Measurements from ENCODE around the gene MARCHF10.
"Not testable (repeated sequence)": the region's sequence is repeated elsewhere in the genome, so short reads cannot be mapped to it uniquely, and the experiment has no call there.

MARCHF10 gene

GRCh38 chr17:62785983-62786382 lies 22.1 kb downstream of the MARCHF10 start:
- not testable (repeated sequence) for DNase-seq

- DNase-seq = no peak
These were observed 25.3 kb downstream of the MARCHF10 start for GRCh38 chr17:62782730-62783270.

DNA sequence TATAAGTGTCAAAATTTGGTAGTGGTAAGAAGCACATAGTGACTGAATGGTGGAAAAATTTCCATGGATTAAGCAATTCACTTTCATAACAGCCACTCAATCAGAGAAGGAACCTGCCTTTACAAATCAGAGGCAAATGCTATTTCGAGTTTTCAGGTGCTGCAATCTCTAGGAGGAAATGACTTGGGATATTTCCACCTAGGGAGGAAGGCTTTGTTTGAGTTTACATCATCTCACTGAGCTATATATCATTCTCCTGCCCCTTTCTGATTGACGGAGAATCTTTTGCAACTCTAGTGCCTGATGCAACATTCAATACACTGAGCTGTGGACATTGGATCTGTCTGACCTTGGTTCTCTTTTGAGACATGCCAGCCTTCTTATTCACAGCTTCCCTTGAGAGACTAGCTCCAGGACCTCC lies 26.3 kb downstream of the MARCHF10 start:
- peak; percentile 71 for DNase-seq

DNA sequence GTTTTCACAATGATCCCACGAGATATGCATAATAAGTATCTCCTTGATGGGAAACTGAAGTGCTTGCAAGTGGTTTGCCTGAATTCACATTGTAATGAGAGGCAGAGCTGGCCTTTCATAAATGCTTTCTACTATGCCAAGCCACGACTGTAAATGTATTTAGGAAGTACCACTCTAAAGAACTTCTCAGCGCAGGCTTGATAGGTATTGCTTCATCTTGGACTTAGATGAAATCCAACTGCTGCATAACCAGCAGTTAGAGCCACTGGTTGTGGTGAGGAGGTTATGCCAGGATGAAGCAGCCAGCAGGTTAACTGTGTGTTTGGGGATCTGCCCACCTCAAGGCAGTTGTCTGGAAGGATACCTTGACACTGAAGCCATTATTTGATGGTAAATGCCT lies 26.8 kb downstream of the MARCHF10 start:
- DNase-seq = peak; percentile 61

GRCh38 chr17:62780951-62781350 lies 27.2 kb downstream of the MARCHF10 start:
- peak; percentile 76 for DNase-seq

DNA sequence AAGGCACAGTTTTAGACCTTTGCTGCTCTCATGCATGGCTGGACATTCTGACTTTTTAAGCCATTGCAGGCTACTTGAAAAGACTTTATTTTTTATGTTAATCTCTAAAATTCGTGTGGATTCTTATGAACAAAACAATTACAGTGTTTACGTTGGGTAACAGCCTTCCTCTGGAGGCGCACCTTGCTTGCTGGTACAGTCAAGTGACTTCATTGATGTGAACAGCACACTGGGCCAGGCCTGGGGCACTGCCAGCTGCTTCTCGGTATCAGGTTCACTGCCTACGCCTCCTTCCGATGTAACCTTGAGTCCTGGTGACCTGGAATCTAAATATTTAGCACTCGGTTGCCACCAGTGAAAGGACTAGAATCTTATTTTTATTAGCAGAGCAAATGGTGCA lies 27.8 kb downstream of the MARCHF10 start:
- DNase-seq = no peak

DNA sequence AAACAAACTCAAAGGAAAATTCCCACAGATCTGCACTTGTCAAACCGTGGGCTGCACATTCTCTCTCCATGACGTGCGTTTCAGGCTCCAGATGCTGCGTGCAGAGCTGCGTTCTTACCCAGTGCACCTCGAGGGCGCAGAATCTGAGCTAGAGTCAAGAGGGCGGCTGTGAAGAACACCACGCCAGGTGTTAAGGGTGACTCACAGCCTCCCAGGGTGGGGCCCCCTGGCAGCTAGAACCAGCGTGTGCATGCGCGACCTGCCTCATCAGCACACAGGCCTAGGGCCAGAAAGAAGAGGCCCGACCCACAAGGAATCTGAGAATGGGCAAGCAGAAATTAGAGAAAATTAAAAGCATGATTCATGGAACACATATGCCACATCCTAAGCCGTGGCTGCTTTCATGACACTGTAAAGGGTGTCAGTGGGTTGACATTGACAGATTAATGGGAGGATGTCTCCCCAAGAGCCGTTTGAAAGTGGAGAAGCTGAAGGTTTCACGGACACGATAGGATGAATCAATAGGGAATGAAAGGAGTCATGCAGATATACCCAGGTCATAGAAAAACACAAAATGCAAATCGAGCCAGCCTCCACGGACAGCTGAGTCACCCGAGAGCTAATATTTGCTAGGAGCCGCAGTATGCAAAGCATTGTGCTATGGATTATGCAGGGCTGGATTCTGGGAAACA lies 29.0 kb downstream of the MARCHF10 start:
- DNase-seq = peak; percentile 95

DNA sequence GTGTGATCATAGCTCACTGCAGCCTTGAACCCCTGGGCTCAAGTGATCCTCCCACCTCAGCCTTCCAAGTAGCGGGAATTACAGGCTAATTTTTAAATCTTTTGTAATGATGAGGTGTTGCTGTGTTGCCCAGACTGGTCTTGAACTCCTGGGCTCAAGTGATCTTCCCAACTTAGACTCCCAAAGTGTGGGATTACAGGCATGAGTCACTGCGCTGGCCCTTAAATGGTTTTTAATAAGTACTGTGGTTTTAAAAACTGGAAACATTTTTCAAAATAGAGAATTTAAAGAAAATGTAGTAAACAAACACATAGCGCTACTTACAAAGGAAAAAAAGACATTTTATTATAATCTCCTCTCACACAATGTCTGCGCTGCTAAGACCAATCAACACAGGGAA lies 32.2 kb downstream of the MARCHF10 start:
- DNase-seq = no peak

GRCh38 chr17:62774338-62774737 lies 33.8 kb downstream of the MARCHF10 start:
- no peak for DNase-seq

GRCh38 chr17:62767997-62768396 lies 40.1 kb downstream of the MARCHF10 start:
- no peak for DNase-seq

GRCh38 chr17:62765351-62765750 lies 42.8 kb downstream of the MARCHF10 start:
- no peak for DNase-seq

- DNase-seq = no peak
These were observed 44.1 kb downstream of the MARCHF10 start for GRCh38 chr17:62763891-62764600.

DNA sequence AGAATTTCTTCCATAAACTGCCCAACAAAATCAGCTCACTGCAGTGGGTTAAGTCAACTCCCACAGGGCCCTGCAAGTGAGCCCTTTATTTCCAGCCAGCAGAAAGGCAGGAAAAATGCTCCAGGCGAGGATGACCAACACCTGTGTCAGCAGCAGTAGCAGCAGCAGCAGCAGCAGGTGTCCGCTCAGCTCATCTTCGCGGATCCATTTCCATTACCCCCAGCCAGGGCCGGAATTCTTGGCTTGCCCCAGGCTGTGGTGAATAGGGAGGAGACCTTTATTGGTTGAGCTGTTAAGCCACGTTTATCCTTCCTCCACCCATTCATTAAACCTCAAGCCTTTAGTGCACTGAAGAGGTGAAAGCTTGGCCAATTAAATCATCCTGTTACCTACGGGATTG lies 46.2 kb downstream of the MARCHF10 start:
- DNase-seq = no peak

GRCh38 chr17:62760945-62761267 lies 47.2 kb downstream of the MARCHF10 start:
- DNase-seq = no peak

- DNase-seq = peak; percentile 55
These were observed 47.8 kb downstream of the MARCHF10 start for GRCh38 chr17:62760059-62760944.

DNA sequence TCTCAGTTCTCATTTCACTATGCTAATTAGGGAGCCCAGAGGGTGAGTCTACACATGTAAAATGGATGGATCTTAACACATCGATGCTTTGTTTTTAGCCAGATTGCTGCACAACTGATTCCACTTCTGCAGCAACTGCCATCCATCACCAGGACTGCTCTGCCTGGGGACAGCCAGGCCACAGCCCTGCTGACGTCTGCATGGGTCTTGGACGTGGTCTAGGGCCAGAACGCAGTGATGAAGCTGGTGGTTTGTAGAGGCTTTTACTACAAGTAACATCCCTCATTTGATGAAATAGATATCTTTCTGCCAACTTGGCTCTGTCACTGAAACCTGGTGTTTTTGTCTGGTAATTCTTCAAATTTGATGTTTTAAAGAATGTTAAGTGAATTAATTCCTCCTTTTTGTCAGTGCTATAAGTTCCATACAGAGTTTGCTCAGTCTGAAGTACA lies 50.6 kb downstream of the MARCHF10 start:
- DNase-seq = peak; percentile 50

DNA sequence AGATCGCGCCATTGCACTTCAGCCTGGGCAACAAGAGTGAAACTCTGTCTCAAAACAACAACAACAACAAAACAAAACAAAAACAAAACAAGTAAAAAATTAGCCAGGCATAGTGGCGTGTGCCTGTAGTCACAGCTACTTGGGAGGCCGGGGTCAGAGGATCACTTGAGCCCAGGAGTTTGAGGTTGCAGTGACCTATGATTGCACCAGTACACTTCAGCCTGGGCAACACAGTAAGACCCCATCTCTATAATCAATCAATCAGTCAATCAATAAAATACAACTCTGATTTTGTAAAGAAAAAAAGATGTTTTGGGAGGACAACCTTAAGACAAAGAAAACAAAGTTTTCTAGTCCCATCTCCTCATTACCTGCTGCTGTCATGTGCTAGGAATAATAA lies 51.9 kb downstream of the MARCHF10 start:
- DNase-seq = no peak

DNA sequence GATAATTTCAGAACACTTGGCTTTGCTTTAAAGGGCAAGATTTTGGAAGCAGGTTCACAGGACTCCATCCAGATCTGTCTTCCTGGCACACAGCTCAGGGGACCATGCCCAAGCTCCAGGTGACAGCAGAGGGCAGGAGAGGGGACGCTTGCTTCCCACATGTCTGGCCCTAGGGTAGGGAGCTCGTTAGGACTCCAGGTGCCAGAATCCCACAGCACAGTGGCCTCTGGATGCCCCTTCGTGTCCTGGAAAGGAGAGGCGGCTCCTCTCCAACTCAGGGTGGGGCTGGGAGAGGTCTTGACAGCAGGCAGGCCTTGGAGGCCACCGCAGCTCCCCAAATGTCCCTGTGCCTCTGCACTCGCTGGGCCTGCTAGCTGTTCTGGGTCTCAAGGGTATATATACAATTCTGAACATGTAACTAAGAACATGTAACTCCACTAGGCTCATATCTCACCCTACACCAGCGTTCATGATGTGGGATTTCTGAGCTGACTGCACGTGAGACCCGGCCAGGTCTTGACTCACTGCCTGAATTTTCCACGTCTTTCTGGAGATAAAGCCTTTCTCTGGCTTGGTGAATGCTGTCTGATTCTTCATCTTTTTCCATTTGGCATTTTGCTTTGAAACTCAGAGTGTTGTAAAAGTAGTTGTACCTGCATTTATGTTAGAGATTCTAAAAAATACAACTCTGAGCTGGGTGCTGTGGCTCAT lies 52.8 kb downstream of the MARCHF10 start:
- DNase-seq = no peak

DNA sequence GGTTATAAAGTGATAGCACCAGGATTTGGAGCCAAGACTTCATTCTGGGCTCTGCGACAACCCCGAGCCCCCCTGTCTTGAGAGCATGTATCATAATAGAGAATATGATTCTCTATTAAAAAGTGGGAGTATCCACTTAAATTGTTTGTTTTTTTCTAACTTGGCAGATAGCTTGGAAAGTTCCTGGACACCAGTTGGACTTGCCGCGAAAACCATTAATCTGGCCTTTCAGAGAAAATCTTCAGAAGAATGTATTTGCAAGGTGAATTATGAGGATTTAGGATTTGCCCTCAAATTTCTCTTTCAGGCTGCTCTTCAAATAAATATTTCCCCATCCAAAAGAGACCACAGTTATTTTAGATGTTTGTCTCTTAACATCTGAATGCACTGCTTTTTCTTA lies 53.5 kb downstream of the MARCHF10 start:
- no peak for DNase-seq

DNA sequence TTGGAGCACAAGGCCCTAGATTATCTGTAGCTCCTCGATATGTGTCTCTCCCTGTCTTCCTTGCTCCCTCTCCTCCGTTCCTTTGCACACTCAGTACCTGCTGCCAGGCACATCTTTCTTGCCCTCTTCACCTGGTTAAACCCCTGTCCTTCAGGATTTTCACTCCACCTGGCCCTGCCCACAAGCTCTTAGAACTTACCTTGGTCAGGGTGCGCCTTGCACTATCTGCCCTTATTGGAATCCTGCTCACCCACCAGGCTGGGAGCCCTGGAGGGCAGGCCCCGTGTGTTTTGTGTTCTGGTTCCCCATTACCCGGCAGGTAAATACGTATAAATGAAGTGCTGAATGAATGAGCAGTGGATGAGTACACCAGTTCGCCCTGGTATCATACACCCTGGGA lies 54.6 kb downstream of the MARCHF10 start:
- DNase-seq = no peak

GRCh38 chr17:62751060-62751691 lies 56.9 kb downstream of the MARCHF10 start:
- peak; percentile 28 for DNase-seq

GRCh38 chr17:62750631-62751051 lies 57.5 kb downstream of the MARCHF10 start:
- DNase-seq = peak; percentile 30

Data from fibroblast of skin of right biceps (primary cell).